SK-N-SH treated with all-trans-retinoic acid at 6 μM for 48 hours (cell line): ENCODE data around the gene CFAP65.

Source experiments
- ATAC-seq: fragments of 200-7000 bp; cut with Tn5 transposase; 3 replicates; pipeline ENCODE4 v1.9.1; 2020; ENCODE audit warnings: mild to moderate bottlenecking, moderate library complexity
- ARNTL ChIP-seq: fragments of 450-650 bp; formaldehyde crosslinking; IDR thresholded peaks from 2 replicates; pipeline ENCODE4 v1.5.0; 2020; ENCODE audit warnings: low read depth, mild to moderate bottlenecking, moderate library complexity, borderline replicate concordance
- BACH2 ChIP-seq: fragments of 250-450 bp; sonication (Bioruptor Pico); IDR thresholded peaks from 2 replicates; pipeline ENCODE4 v1.9.0; 2021; ENCODE audit warnings: mild to moderate bottlenecking, borderline replicate concordance
- CREB5 ChIP-seq: fragments of 250-450 bp; sonication (Bioruptor Pico); IDR thresholded peaks from 2 replicates; pipeline ENCODE4 v1.5.1; 2020; ENCODE audit warnings: low read depth, mild to moderate bottlenecking, moderate library complexity
- CSRNP3 ChIP-seq: fragments of 250-450 bp; sonication (Bioruptor Pico); IDR thresholded peaks from 2 replicates; pipeline ENCODE4 v1.5.1; 2021; ENCODE audit warnings: mild to moderate bottlenecking, moderate library complexity
- ESRRG ChIP-seq: fragments of 250-450 bp; sonication (Bioruptor Pico); IDR thresholded peaks from 2 replicates; pipeline ENCODE4 v1.6.1; 2021; ENCODE audit warnings: mild to moderate bottlenecking
- GLIS3 ChIP-seq: fragments of 250-450 bp; sonication (Bioruptor Pico); IDR thresholded peaks from 2 replicates; pipeline ENCODE4 v1.5.0; 2020; ENCODE audit warnings: mild to moderate bottlenecking, moderate library complexity
- OSR1 ChIP-seq: fragments of 250-450 bp; sonication (Bioruptor Pico); IDR thresholded peaks from 2 replicates; pipeline ENCODE4 v1.8.0; 2022; ENCODE audit warnings: moderate library complexity, mild to moderate bottlenecking, inconsistent platforms
- PATZ1 ChIP-seq: fragments of 250-450 bp; sonication (Bioruptor Pico); IDR thresholded peaks from 2 replicates; pipeline ENCODE4 v1.8.0; 2020; ENCODE audit warnings: mild to moderate bottlenecking, moderate library complexity, borderline replicate concordance
- POU6F1 ChIP-seq: fragments of 250-450 bp; sonication (Bioruptor Pico); IDR thresholded peaks from 2 replicates; pipeline ENCODE4 v1.8.0; 2021; ENCODE audit warnings: low read depth, mild to moderate bottlenecking, moderate library complexity, borderline replicate concordance
- PPARA ChIP-seq: fragments of 250-450 bp; sonication (Bioruptor Pico); IDR thresholded peaks from 2 replicates; pipeline ENCODE4 v1.5.0; 2020; ENCODE audit warnings: mild to moderate bottlenecking, borderline replicate concordance
- SNAI2 ChIP-seq: fragments of 250-450 bp; sonication (Bioruptor Pico); IDR thresholded peaks from 2 replicates; pipeline ENCODE4 v1.5.0; 2020; ENCODE audit warnings: mild to moderate bottlenecking, moderate library complexity
- TCF4 ChIP-seq: fragments of 250-450 bp; sonication (Bioruptor Pico); IDR thresholded peaks from 2 replicates; pipeline ENCODE4 v1.8.0; 2021; ENCODE audit warnings: mild to moderate bottlenecking, moderate library complexity, borderline replicate concordance
- TSHZ2 ChIP-seq: fragments of 250-450 bp; sonication (Bioruptor Pico); IDR thresholded peaks from 2 replicates; pipeline ENCODE4 v1.5.0; 2020; ENCODE audit warnings: mild to moderate bottlenecking, moderate library complexity
- ZC3H10 ChIP-seq: fragments of 250-450 bp; sonication (Bioruptor Pico); IDR thresholded peaks from 2 replicates; pipeline ENCODE4 v1.5.1; 2021; ENCODE audit warnings: mild to moderate bottlenecking, moderate library complexity
- ZFP3 ChIP-seq: fragments of 250-450 bp; sonication (Bioruptor Pico); IDR thresholded peaks from 2 replicates; pipeline ENCODE4 v1.5.0; 2020; ENCODE audit warnings: mild to moderate bottlenecking, moderate library complexity
- ZNF565 ChIP-seq: fragments of 450-650 bp; formaldehyde crosslinking; conservative IDR thresholded peaks from 2 replicates; pipeline ENCODE4 v1.5.0; 2020; ENCODE audit warnings: low read depth, mild to moderate bottlenecking, moderate library complexity
- ZNF70 ChIP-seq: fragments of 450-650 bp; formaldehyde crosslinking; IDR thresholded peaks from 2 replicates; pipeline ENCODE4 v1.5.0; 2020; ENCODE audit warnings: mild to moderate bottlenecking, moderate library complexity
- ZNF8 ChIP-seq: fragments of 450-650 bp; formaldehyde crosslinking; IDR thresholded peaks from 2 replicates; pipeline ENCODE4 v1.5.0; 2020; ENCODE audit warnings: mild to moderate bottlenecking, moderate library complexity

The CFAP65 gene

GRCh38 chr2:219023045-219023605 lies 18.2 kb downstream of the CFAP65 start:
- TF ChIP-seq ARNTL (CRISPR knock-in tag): no peak
- no peak for TF ChIP-seq CSRNP3
- TF ChIP-seq BACH2 (CRISPR knock-in tag): no peak
- no peak for TF ChIP-seq ZNF70 (CRISPR knock-in tag)
- TF ChIP-seq GLIS3 (CRISPR knock-in tag): no peak
- ATAC-seq: no peak

GRCh38 chr2:219022616-219023015 lies 18.7 kb downstream of the CFAP65 start:
- ATAC-seq: no peak
- TF ChIP-seq ZFP3 (no peak), ZNF8 (CRISPR knock-in tag) (no peak), GLIS3 (CRISPR knock-in tag) (no peak)

GRCh38 chr2:219022041-219022440 lies 19.3 kb downstream of the CFAP65 start:
- ATAC-seq: no peak
- TF ChIP-seq CREB5 (CRISPR knock-in tag) (no peak), CSRNP3 (no peak), POU6F1 (CRISPR knock-in tag) (no peak), TSHZ2 (CRISPR knock-in tag) (no peak), SNAI2 (CRISPR knock-in tag) (no peak), TCF4 (CRISPR knock-in tag) (no peak), ZNF565 (CRISPR knock-in tag) (no peak), BACH2 (CRISPR knock-in tag) (no peak), ZC3H10 (no peak), ZFP3 (no peak), ZNF8 (CRISPR knock-in tag) (no peak), OSR1 (no peak), PPARA (CRISPR knock-in tag) (no peak), ESRRG (no peak), GLIS3 (CRISPR knock-in tag) (no peak), ZNF70 (CRISPR knock-in tag) (no peak), PATZ1 (CRISPR knock-in tag) (no peak)
